Left ventricle myocardium inferior (tissue), 1 donor: ENCODE measurements around the gene PPP1R12A. TPM values are rescaled to one million over a fixed set of nuclear protein-coding genes. Genes with fewer than 3 reads are reported as not detected.
A peak's percentile ranks its signal among the peaks of the same experiment; 100 is the strongest.

Experiments used
- DNase-seq: peaks from one replicate; pipeline ENCODE4 v3.0.0-alpha.2; 2020
- H3K27ac ChIP-seq: fragments of 200-600 bp; replicated peaks from 2 replicates; pipeline ENCODE4 v1.8.0; 2021
- H3K27me3 ChIP-seq: fragments of 200-600 bp; 2 replicates; pipeline ENCODE4 v1.8.0; 2021; ENCODE audit warnings: low read depth
- H3K36me3 ChIP-seq: fragments of 200-600 bp; 2 replicates; pipeline ENCODE4 v1.8.0; 2021
- H3K4me1 ChIP-seq: fragments of 200-600 bp; 2 replicates; pipeline ENCODE4 v1.8.0; 2021
- H3K4me3 ChIP-seq: fragments of 200-600 bp; 2 replicates; pipeline ENCODE4 v1.8.0; 2021; ENCODE audit warnings: mild to moderate bottlenecking, moderate library complexity
- H3K9me3 ChIP-seq: fragments of 200-600 bp; replicated peaks from 2 replicates; pipeline ENCODE4 v1.8.0; 2021
- intact Hi-C: fragments of 100-400 bp; cut with micrococcal nuclease; formaldehyde crosslinking; loops from one replicate; pipeline ENCODE4 v1.11.0; 2022
- total RNA-seq: library from RNA; stranded (reverse); fragmentation: NEBNext Ultra II Directional; extraction: Animal tissue kit (Norgen Biotek cat#: 25700); gene quantifications from one replicate; pipeline ENCODE4 v1.2.1, GENCODE V29; 2021
- TF ChIP-seq, protein P1 (sequence below): fragments of 200-600 bp; IDR thresholded peaks from 2 replicates; pipeline ENCODE4 v1.8.0; 2021; ENCODE audit warnings: antibody characterized with exemption, mild to moderate bottlenecking, borderline replicate concordance
- donor health status: DM: no; HTN: yes; CAD: no; lungs with severe emphysema.

Gene PPP1R12A
- total RNA-seq, 1 donor from 2014 or later = 42.8 TPM

DNA sequence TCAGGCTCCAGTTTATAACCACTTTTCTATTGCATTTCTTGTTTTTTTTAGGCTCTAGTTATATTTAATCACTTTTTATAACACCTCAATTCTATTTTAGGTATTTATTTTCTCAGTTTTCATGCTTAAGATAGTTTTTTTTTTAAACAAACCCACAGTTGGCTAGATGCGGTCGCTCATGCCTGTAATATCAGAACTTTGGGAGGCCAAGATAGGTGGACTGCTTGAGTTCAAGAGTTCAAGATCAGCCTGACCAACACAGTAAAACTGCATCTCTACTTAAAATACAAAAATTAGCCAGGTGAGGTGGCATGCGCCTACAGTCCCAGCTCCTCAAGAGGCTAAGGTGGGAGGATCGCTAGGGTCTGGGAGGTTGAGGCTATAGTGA is 93.0 kb downstream of the PPP1R12A start:
- intact Hi-C loops = no loop called here
- H3K9me3 ChIP-seq = peaks cover 15% of the 10 kb centered on the region
- DNase-seq = no peak
- no peak overlapping the region for H3K4me3 ChIP-seq
- peak overlapping the region; percentile 68 for H3K27ac ChIP-seq
- TF ChIP-seq, protein P1, sequence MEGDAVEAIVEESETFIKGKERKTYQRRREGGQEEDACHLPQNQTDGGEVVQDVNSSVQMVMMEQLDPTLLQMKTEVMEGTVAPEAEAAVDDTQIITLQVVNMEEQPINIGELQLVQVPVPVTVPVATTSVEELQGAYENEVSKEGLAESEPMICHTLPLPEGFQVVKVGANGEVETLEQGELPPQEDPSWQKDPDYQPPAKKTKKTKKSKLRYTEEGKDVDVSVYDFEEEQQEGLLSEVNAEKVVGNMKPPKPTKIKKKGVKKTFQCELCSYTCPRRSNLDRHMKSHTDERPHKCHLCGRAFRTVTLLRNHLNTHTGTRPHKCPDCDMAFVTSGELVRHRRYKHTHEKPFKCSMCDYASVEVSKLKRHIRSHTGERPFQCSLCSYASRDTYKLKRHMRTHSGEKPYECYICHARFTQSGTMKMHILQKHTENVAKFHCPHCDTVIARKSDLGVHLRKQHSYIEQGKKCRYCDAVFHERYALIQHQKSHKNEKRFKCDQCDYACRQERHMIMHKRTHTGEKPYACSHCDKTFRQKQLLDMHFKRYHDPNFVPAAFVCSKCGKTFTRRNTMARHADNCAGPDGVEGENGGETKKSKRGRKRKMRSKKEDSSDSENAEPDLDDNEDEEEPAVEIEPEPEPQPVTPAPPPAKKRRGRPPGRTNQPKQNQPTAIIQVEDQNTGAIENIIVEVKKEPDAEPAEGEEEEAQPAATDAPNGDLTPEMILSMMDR = no peak
- H3K27me3 ChIP-seq = no peaks in the 10 kb centered on the region
- peaks cover 33% of the 10 kb centered on the region for H3K36me3 ChIP-seq
- peaks cover 45% of the 10 kb centered on the region for H3K4me1 ChIP-seq

DNA sequence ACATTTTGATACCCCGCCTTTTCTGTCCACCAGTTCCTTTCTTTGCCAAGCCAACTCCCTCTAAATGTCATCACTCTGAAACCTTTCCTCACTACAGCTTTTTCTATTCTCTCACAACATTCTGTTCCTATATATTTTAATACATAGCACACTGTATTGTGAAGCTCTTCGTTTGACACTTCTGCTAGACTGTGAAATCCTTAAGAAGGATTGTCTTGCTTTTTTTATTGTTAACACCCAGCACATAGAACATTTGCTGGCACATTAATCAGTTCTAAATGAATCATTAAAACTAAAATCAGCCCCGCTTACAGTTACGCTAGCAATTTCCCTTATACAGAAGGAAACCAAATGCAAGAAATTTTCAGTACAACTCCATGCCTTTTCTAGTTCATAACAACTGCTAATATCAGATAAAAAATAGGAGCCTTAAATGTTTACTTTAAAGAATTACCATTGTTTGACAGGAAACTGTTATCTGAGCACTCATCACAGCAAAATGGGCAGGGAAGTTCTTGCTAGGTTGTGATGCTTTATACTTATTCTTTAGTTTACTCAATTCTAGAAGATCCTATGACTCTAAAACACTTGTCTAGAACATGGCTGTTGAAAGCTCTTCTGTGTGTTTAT is 93.5 kb downstream of the PPP1R12A start:
- Histone ChIP-seq H3K9me3 (peaks cover 15% of the 10 kb centered on the region), H3K27ac (peak overlapping the region; percentile 68), H3K27me3 (no peaks in the 10 kb centered on the region), H3K4me3 (no peak overlapping the region), H3K4me1 (peaks cover 47% of the 10 kb centered on the region), H3K36me3 (peaks cover 33% of the 10 kb centered on the region)
- DNase-seq = no peak
- TF ChIP-seq, protein P1 = no peak
- intact Hi-C loops = no loop called here

DNA sequence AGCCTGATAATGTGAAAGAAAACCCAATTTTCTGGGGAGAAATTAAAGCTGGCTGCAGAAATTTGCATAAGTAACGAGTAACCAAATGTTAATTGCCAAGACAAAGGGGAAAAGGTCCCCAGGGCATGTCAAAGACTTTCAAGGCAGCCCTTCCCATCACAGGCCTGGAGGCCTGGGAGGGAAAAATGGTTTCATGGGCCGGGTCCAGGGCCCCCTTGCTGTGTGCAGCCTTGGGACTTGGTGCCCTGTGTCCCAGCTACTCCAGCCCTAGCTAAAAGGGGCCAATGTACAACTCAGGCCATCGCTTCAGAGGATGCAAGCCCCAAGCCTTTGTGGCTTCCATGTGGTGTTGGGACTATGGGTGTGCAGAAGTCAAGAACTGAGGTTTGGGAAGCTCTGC is 96.5 kb downstream of the PPP1R12A start:
- H3K27me3 ChIP-seq = no peaks in the 10 kb centered on the region
- no peak for DNase-seq
- H3K4me1 ChIP-seq = peaks cover 64% of the 10 kb centered on the region
- TF ChIP-seq, protein P1 = no peak
- H3K9me3 ChIP-seq = peaks cover 15% of the 10 kb centered on the region
- intact Hi-C loops = no loop called here
- H3K27ac ChIP-seq = no peak overlapping the region
- peaks cover 15% of the 10 kb centered on the region for H3K36me3 ChIP-seq
- no peak overlapping the region for H3K4me3 ChIP-seq

DNA sequence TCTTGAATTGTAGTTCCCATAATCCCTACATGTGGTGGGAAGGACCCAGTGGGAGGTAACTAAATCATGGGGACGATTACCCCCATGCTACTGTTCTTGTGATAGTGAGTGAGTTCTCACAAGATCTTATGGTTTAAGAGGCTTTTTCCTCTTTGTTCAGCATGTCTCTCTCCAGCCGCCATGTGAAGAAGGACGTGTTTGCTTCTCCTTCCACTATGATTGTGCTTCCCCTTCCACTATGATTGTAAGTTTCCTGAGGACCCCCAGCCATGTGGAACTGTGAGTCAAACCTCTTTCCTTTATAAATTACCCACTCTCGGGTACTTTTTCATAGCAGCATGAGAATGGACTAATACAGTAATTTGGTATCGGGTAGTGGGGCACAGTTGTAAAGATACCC is 97.3 kb downstream of the PPP1R12A start:
- intact Hi-C loops = no loop called here
- H3K36me3 ChIP-seq = peaks cover 15% of the 10 kb centered on the region
- peaks cover 15% of the 10 kb centered on the region for H3K9me3 ChIP-seq
- peaks cover 59% of the 10 kb centered on the region for H3K4me1 ChIP-seq
- TF ChIP-seq, protein P1 = no peak
- H3K27me3 ChIP-seq = no peaks in the 10 kb centered on the region
- no peak for DNase-seq
- H3K27ac ChIP-seq = no peak overlapping the region
- no peak overlapping the region for H3K4me3 ChIP-seq

DNA sequence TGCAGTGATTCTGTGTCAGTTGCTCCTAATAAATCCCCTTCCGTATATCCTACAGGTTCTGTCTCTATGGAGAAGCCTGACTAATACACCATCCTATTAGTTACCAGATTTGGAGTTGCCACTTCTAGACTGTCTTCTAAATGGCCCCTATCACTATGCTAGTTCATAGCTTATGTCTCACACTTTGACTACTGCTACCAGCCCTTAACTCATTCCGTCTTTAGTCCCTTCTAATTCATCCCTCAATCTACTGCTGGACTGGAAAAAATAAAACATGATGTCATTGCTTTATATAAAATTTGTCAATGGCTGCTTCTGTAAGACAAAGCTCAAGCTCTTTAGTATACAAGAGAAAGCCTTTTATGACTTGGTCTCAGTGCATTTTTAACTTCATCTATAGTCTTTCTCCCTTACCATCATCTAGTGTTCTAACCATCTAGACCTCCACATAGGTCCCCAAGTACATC is 99.5 kb downstream of the PPP1R12A start:
- Histone ChIP-seq H3K9me3 (peaks cover 15% of the 10 kb centered on the region), H3K27ac (peak overlapping the region; percentile 13), H3K4me3 (no peak overlapping the region), H3K27me3 (no peaks in the 10 kb centered on the region), H3K36me3 (peaks cover 20% of the 10 kb centered on the region), H3K4me1 (peaks cover 51% of the 10 kb centered on the region)
- DNase-seq = no peak
- TF ChIP-seq, protein P1 = no peak
- intact Hi-C loops = no loop called here
